Suprapubic skin (tissue), 4 donors: Measurements from ENCODE around the gene PRSS21. TPM values are rescaled to one million over a fixed set of nuclear protein-coding genes. Genes with fewer than 3 reads are reported as not detected.

Experiments
- DNase-seq, 2 donors: peaks; one replicate each; pipeline ENCODE4 v3.0.0-alpha.2; 2019; ENCODE audit warnings: low spot score in 2 of 2
- H3K27ac ChIP-seq: fragments of 200-600 bp; sonication (generic); one replicate; pipeline ENCODE4 v1.5.1; 2019
- H3K27me3 ChIP-seq: fragments of 200-600 bp; sonication (generic); one replicate; pipeline ENCODE4 v1.5.1; 2019
- H3K36me3 ChIP-seq: fragments of 200-600 bp; sonication (generic); one replicate; pipeline ENCODE4 v1.5.1; 2019
- H3K4me1 ChIP-seq: fragments of 200-600 bp; sonication (generic); one replicate; pipeline ENCODE4 v1.5.1; 2019
- H3K4me3 ChIP-seq: fragments of 200-600 bp; sonication (generic); one replicate; pipeline ENCODE4 v1.5.1; 2019; ENCODE audit warnings: mild to moderate bottlenecking
- H3K9me3 ChIP-seq: fragments of 200-600 bp; sonication (generic); one replicate; pipeline ENCODE4 v1.5.1; 2019
- CTCF ChIP-seq, 2 donors: fragments of 200-600 bp in 1 of 2; fragments of 450-650 bp in 1 of 2; sonication (generic) in 1 of 2; IDR thresholded peaks; one replicate each; pipeline ENCODE4 v1.5.1; 2016 to 2019; ENCODE audit warnings: antibody characterized with exemption in 2 of 2, mild to moderate bottlenecking in 1 of 2, moderate library complexity in 1 of 2
- EP300 ChIP-seq: sonication (generic); formaldehyde crosslinking; IDR thresholded peaks from one replicate; pipeline ENCODE4 v1.6.1; 2017; ENCODE audit warnings: antibody characterized with exemption
- POLR2A ChIP-seq, 2 donors: fragments of 450-650 bp; IDR thresholded peaks; one replicate each; pipeline ENCODE4 v1.6.1; 2017; ENCODE audit warnings: antibody characterized with exemption in 2 of 2, mild to moderate bottlenecking in 2 of 2, moderate library complexity in 2 of 2
- POLR2AphosphoS5 ChIP-seq, 3 donors: sonication (generic); formaldehyde crosslinking; IDR thresholded peaks; one replicate each; pipeline ENCODE4 v1.6.1; 2017; ENCODE audit warnings: antibody characterized with exemption in 3 of 3
- WGBS: methylation state at CpG from one replicate; pipeline ENCODE4 v1.1.5; 2018; 5-methylcytosine and 5-hydroxymethylcytosine counted together
- total RNA-seq, 4 donors: library from RNA; depleted of rRNA; stranded (reverse); fragments of >200 nt; gene quantifications; one replicate each; pipeline ENCODE4 v1.1.0, GENCODE V29; 2016

PRSS21 gene
- total RNA-seq, 4 donors from 2014 or later: 0.87 to 7.6 (median 1.3) TPM; not detected in 1

- H3K4me1 ChIP-seq: no peaks in the 10 kb centered on the region
- 88% methylated on average over 4 of the region's 4 CpGs for WGBS
Observed at GRCh38 chr16:2804728-2805127, 12.3 kb upstream of the PRSS21 start.

GRCh38 chr16:2806286-2806685 is 10.8 kb upstream of the PRSS21 start:
- H3K4me3 ChIP-seq: no peak overlapping the region
- WGBS: 84% methylated on average over 5 of the region's 5 CpGs
- H3K27ac ChIP-seq: no peak overlapping the region
- H3K36me3 ChIP-seq: no peaks in the 10 kb centered on the region
- H3K9me3 ChIP-seq: no peaks in the 10 kb centered on the region
- DNase-seq: peak in 1 of 2 donors; percentile 18
- H3K4me1 ChIP-seq: no peaks in the 10 kb centered on the region
- TF ChIP-seq POLR2AphosphoS5 (IDR thresholded peaks at IDR 0.05): no peak
- TF ChIP-seq EP300: no peak
- TF ChIP-seq CTCF (IDR thresholded peaks at IDR 0.05): no peak
- TF ChIP-seq POLR2A (IDR thresholded peaks at IDR 0.05): no peak
- peaks cover 16% of the 10 kb centered on the region for H3K27me3 ChIP-seq

More at GRCh38 chr16:2804728-2805127, 12.3 kb upstream of the PRSS21 start:
- H3K27ac ChIP-seq: no peak overlapping the region
- peak; percentile 28 to 32 for DNase-seq
- H3K27me3 ChIP-seq: peaks cover 10% of the 10 kb centered on the region
- H3K36me3 ChIP-seq: no peaks in the 10 kb centered on the region
- H3K4me3 ChIP-seq: no peak overlapping the region
- no peaks in the 10 kb centered on the region for H3K9me3 ChIP-seq
- no peak for TF ChIP-seq POLR2AphosphoS5 (IDR thresholded peaks at IDR 0.05)
- TF ChIP-seq CTCF (IDR thresholded peaks at IDR 0.05): no peak
- TF ChIP-seq EP300: no peak
- no peak for TF ChIP-seq POLR2A (IDR thresholded peaks at IDR 0.05)

GRCh38 chr16:2808181-2808580 is 8.9 kb upstream of the PRSS21 start:
- 79% methylated on average over 7 of the region's 7 CpGs for WGBS
- Histone ChIP-seq H3K27me3 (peaks cover 28% of the 10 kb centered on the region), H3K27ac (no peak overlapping the region), H3K4me3 (no peak overlapping the region), H3K36me3 (no peaks in the 10 kb centered on the region), H3K9me3 (no peaks in the 10 kb centered on the region), H3K4me1 (peaks cover 10% of the 10 kb centered on the region)
- TF ChIP-seq CTCF (IDR thresholded peaks at IDR 0.05) (no peak), POLR2AphosphoS5 (IDR thresholded peaks at IDR 0.05) (no peak)
- DNase-seq: peak in 1 of 2 donors; percentile 15

- peaks cover 10% of the 10 kb centered on the region for H3K4me1 ChIP-seq
- H3K9me3 ChIP-seq: no peaks in the 10 kb centered on the region
- H3K27ac ChIP-seq: no peak overlapping the region
- H3K27me3 ChIP-seq: peaks cover 28% of the 10 kb centered on the region
- no peak overlapping the region for H3K4me3 ChIP-seq
- no peak for TF ChIP-seq POLR2AphosphoS5 (IDR thresholded peaks at IDR 0.05)
- no peak for TF ChIP-seq POLR2A (IDR thresholded peaks at IDR 0.05)
- TF ChIP-seq CTCF (IDR thresholded peaks at IDR 0.05): no peak
- no peak for TF ChIP-seq EP300
- DNase-seq: no peak
- no peaks in the 10 kb centered on the region for H3K36me3 ChIP-seq
- WGBS: 83% methylated on average over 3 of the region's 3 CpGs
Observed at GRCh38 chr16:2809149-2809760, 7.8 kb upstream of the PRSS21 start.

GRCh38 chr16:2810651-2811050 is 6.4 kb upstream of the PRSS21 start:
- no peaks in the 10 kb centered on the region for H3K36me3 ChIP-seq
- H3K27me3 ChIP-seq: peaks cover 34% of the 10 kb centered on the region
- no peak overlapping the region for H3K27ac ChIP-seq
- H3K4me1 ChIP-seq: peaks cover 10% of the 10 kb centered on the region
- WGBS: 96% methylated on average over 3 of the region's 6 CpGs
- peak; percentile 18 to 71 for DNase-seq
- H3K4me3 ChIP-seq: no peak overlapping the region
- no peaks in the 10 kb centered on the region for H3K9me3 ChIP-seq
- TF ChIP-seq POLR2A (IDR thresholded peaks at IDR 0.05) (no peak), CTCF (IDR thresholded peaks at IDR 0.05) (no peak), EP300 (no peak), POLR2AphosphoS5 (IDR thresholded peaks at IDR 0.05) (no peak)
